Karpas-422 (cell line): ENCODE measurements around the gene PRSS8. TPM values are rescaled to one million over a fixed set of nuclear protein-coding genes. Genes with fewer than 3 reads are reported as not detected.

ENCODE experiments used
- DNase-seq: peaks from one replicate; pipeline ENCODE4 v3.0.0-alpha.2; 2015
- H2AFZ ChIP-seq: fragments of 200-600 bp; sonication (generic); 2 replicates; pipeline ENCODE4 v1.6.1; 2014; ENCODE audit warnings: antibody characterized with exemption, low read length, mixed read lengths
- H3K27ac ChIP-seq: fragments of 200-600 bp; sonication (generic); 2 replicates; pipeline ENCODE4 v1.5.1; 2014; ENCODE audit warnings: mild to moderate bottlenecking, low read length, moderate library complexity
- H3K27me3 ChIP-seq: fragments of 200-600 bp; sonication (generic); 2 replicates; pipeline ENCODE4 v1.6.1; 2014; ENCODE audit warnings: low read length, mixed read lengths
- H3K36me3 ChIP-seq: fragments of 200-600 bp; sonication (generic); 2 replicates; pipeline ENCODE4 v1.6.1; 2014; ENCODE audit warnings: low read length, mixed read lengths; ENCODE audit not compliant: insufficient read depth
- H3K4me1 ChIP-seq: fragments of 200-600 bp; sonication (generic); 2 replicates; pipeline ENCODE4 v1.6.1; 2014; ENCODE audit warnings: mild to moderate bottlenecking, low read length, mixed read lengths
- H3K4me2 ChIP-seq: fragments of 200-600 bp; sonication (generic); 2 replicates; pipeline ENCODE4 v1.6.1; 2014; ENCODE audit warnings: low read length, low read depth, mild to moderate bottlenecking; ENCODE audit not compliant: poor library complexity, severe bottlenecking
- H3K4me3 ChIP-seq: fragments of 200-600 bp; sonication (generic); 2 replicates; pipeline ENCODE4 v1.5.1; 2014; ENCODE audit warnings: mild to moderate bottlenecking, antibody characterized with exemption, low read length, mixed read lengths
- H3K79me2 ChIP-seq: fragments of 200-600 bp; sonication (generic); 2 replicates; pipeline ENCODE4 v1.6.1; 2014; ENCODE audit warnings: mild to moderate bottlenecking, low read length, mixed read lengths
- H3K9ac ChIP-seq: fragments of 200-600 bp; sonication (generic); 2 replicates; pipeline ENCODE4 v1.6.0; 2014; ENCODE audit warnings: low read length
- H3K9me2 ChIP-seq: fragments of 200-600 bp; sonication (generic), shearing (Covaris generic); replicated peaks from 2 replicates; pipeline ENCODE4 v1.6.0; 2014; ENCODE audit warnings: mild to moderate bottlenecking, low read length, moderate library complexity; ENCODE audit not compliant: insufficient read depth
- H3K9me3 ChIP-seq: fragments of 300-700, 200-600 bp; sonication (generic); 2 replicates; pipeline ENCODE4 v1.6.1; 2014; ENCODE audit warnings: low read length, mixed read lengths
- H4K20me1 ChIP-seq: fragments of 200-600 bp; sonication (generic); 2 replicates; pipeline ENCODE4 v1.6.1; 2014; ENCODE audit warnings: mild to moderate bottlenecking, antibody characterized with exemption, low read length, low read depth; ENCODE audit not compliant: insufficient read depth
- total RNA-seq: library from RNA; depleted of rRNA; stranded (reverse); fragments of >200 nt; shearing (Covaris generic); gene quantifications from 2 replicates; pipeline ENCODE4 v1.2.3, GENCODE V29; 2014; ENCODE audit warnings: low replicate concordance

PRSS8 gene
- total RNA-seq, 1 experiment from 2014 or later, result not detected

DNA sequence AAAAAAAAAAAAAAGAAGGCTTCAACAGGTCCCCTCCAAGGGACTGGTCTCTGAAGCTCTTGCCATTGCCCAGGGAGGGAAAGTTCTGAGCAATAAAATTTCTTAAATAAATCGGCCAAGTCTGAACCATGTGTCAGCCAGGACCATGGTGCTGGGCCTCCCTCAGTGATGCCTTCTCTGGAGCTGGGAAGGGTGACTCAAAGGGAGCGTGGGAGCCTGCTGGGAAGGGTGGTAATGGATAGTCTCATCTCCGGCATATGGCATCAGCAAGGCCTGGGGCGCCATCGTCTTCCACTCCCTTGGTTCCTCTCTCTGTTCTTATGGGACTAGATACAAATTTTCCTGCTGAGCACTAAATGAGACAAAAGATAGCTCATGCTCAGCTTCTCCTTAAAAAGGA lies 43.2 kb downstream of the PRSS8 start:
- Histone ChIP-seq H3K36me3 (0 out of 2 replicates have a peak, but pooled peaks cover 4% of the 10 kb centered on the region), H3K9me3 (no peaks in the 10 kb centered on the region), H3K4me2 (peak overlapping the region; percentile 89), H4K20me1 (0 out of 2 replicates have a peak, but pooled peaks cover 4% of the 10 kb centered on the region), H3K4me1 (peaks cover 18% of the 10 kb centered on the region), H3K9ac (no peak overlapping the region), H3K9me2 (no peaks in the 10 kb centered on the region), H3K4me3 (no peak overlapping the region), H3K27me3 (no peaks in the 10 kb centered on the region), H2AFZ (no peak overlapping the region), H3K79me2 (peaks cover 31% of the 10 kb centered on the region), H3K27ac (no peak overlapping the region)
- peak; percentile 32 for DNase-seq

DNA sequence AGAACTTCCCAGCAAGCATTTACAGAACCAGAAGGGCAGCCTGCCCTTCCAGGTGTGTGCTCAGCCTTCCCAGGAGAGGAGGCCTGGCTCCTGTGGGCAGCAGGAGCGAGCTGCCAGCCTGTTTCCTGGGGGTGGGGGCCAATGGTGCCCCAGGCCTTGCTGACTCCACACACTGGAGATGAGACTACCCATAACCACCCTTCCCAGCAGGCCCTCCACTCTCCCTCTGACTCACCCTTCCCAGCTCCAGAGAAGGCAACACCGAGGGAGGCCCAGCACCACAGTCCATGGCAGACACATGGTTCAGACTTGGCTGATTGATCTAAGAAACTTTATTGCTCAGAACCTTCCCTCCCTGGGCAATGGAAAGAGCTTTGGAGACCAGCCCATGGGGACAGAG lies 45.0 kb downstream of the PRSS8 start:
- H4K20me1 ChIP-seq, result peaks cover 4% of the 10 kb centered on the region; the same call in 1 of the 2 replicates
- peak; percentile 29 for DNase-seq
- H3K9me3 ChIP-seq, result no peaks in the 10 kb centered on the region
- no peak overlapping the region for H2AFZ ChIP-seq
- H3K9me2 ChIP-seq, result no peaks in the 10 kb centered on the region
- peaks cover 22% of the 10 kb centered on the region for H3K4me1 ChIP-seq
- 0 out of 2 replicates have a peak, but pooled peaks cover 4% of the 10 kb centered on the region for H3K36me3 ChIP-seq
- no peak overlapping the region for H3K27ac ChIP-seq
- peaks cover 31% of the 10 kb centered on the region for H3K79me2 ChIP-seq
- no peak overlapping the region for H3K4me3 ChIP-seq
- H3K9ac ChIP-seq, result no peak overlapping the region
- H3K27me3 ChIP-seq, result no peaks in the 10 kb centered on the region
- no peak overlapping the region for H3K4me2 ChIP-seq

DNA sequence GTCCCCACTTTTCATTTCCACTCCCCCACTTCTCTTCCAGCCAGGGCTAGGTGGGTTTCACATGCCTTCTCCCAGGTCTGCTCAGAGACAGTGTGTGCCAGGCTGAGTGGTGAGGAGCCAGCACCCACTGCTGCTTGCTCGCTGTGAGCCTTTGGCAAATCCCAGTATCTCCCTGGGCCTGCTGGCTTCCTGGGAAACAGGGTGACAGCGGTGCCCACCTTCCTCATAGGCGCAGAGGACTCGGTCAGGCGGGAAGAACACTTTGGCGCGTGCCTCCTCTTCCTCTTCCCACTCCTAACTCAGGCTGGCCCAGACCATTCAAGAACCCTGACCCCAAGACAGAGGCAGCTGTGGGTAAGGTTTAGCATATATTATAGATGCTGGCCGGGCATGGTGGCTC lies 46.3 kb downstream of the PRSS8 start:
- Histone ChIP-seq H3K36me3 (0 out of 2 replicates have a peak, but pooled peaks cover 4% of the 10 kb centered on the region), H2AFZ (no peak overlapping the region), H3K27ac (no peak overlapping the region), H3K79me2 (peaks cover 26% of the 10 kb centered on the region), H3K9ac (no peak overlapping the region), H3K4me1 (peaks cover 22% of the 10 kb centered on the region), H3K9me3 (no peaks in the 10 kb centered on the region), H3K27me3 (no peaks in the 10 kb centered on the region), H3K4me3 (no peak overlapping the region), H3K4me2 (no peak overlapping the region), H3K9me2 (no peaks in the 10 kb centered on the region), H4K20me1 (peaks cover 4% of the 10 kb centered on the region; the same call in 1 of the 2 replicates)
- no peak for DNase-seq

DNA sequence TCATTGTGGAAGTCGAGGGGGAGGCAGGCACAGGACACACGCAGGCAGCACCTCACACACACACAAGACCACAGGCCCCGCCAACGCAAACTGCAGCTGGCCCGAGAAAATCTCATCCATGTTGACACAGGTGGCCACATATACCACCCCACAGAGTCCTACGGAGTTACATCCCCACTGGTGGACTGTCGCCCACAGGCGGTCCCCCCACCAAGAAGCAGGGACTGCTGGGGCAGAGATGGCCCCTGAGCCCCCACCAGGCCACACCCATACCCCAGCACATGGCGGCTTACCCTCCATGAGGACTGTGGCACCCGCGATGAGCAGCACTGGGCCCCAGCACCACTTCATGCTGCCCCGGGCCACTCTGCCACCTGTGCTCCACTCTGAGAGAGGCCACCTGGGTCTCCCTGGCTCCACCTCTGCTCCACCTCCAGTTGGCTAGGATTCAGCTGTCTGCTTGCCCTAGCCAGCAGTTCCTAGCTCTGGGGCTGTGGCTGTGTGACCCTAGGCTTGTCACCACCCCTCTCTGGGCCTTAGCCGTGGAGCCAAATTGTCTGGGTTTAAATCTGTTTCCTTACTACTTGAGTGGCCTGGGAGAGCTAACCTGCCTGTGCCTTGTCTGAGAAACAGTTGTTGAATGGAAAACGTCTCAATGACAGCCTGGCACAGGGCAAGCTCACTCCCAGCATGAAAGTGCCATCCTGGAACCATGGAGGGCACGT lies 46.9 kb downstream of the PRSS8 start, which contains the start of gene PRSS53:
Gene PRSS53 (minus strand): TSS at position 485 of the 725 bp plus-strand sequence. CDS start 134 bp downstream, at position 351.
- H3K4me3 ChIP-seq, result no peak within 1 kb of the TSS
- no peaks in the 10 kb centered on the region for H3K9me2 ChIP-seq
- H3K27me3 ChIP-seq, result no peaks in the 10 kb centered on the region
- 0 out of 2 replicates have a peak, but pooled peaks cover 4% of the 10 kb centered on the region for H3K36me3 ChIP-seq
- H4K20me1 ChIP-seq, result peaks cover 4% of the 10 kb centered on the region; the same call in 1 of the 2 replicates
- no peaks in the 10 kb centered on the region for H3K9me3 ChIP-seq
- peaks cover 20% of the 10 kb centered on the region for H3K79me2 ChIP-seq
- H3K4me2 ChIP-seq, result no peak within 1 kb of the TSS
- no peak within 1 kb of the TSS for H3K27ac ChIP-seq
- no peak within 1 kb of the TSS for H3K9ac ChIP-seq
- H3K4me1 ChIP-seq, result peaks cover 22% of the 10 kb centered on the region
- no peak for DNase-seq
- H2AFZ ChIP-seq, result no peak within 1 kb of the TSS

DNA sequence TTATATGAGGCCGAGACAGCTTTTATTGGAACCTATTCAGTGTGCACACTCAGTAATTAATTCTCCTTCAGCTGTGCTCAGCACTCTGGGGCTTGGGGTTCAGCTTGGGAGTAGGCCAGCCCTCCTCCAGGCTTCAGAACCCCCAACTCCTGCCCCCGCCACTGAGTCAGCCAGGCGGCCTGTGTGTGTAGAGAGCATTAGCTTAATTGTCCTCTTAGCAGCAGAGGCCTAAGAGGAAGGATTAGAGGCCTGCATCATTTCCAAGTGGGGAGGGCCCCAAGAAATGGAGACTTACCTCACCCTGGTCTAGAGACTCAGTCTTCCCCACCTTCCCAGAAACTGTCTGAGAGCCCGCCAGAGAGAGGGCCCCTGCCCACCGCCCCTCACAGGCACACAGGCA lies 47.6 kb downstream of the PRSS8 start:
- Histone ChIP-seq H4K20me1 (peaks cover 4% of the 10 kb centered on the region; the same call in 1 of the 2 replicates), H3K9me3 (no peaks in the 10 kb centered on the region), H3K4me2 (no peak overlapping the region), H3K79me2 (peaks cover 14% of the 10 kb centered on the region), H3K27me3 (no peaks in the 10 kb centered on the region), H3K9me2 (no peaks in the 10 kb centered on the region), H3K36me3 (0 out of 2 replicates have a peak, but pooled peaks cover 4% of the 10 kb centered on the region), H3K4me3 (no peak overlapping the region), H3K27ac (no peak overlapping the region), H2AFZ (no peak overlapping the region), H3K4me1 (peaks cover 16% of the 10 kb centered on the region), H3K9ac (no peak overlapping the region)
- no peak for DNase-seq

DNA sequence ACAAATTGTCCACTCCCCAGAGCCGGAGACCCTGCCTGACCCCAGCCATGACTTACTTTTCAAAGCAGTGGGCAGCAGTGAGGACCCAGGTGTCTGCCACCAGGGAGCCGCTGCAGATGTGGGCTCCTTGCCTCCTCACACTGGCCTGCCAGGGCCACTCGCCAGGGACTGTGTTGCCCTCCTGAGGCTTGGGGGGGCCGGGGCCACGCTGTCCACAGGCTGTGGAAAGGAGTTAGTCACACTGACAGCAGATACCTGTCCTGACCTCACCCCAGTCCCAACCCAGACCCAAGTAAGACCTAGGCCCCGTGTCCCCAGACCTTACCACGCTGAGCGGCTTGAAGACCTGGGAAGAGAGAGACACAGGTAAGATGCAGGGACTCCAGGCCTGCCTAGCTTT lies 48.0 kb downstream of the PRSS8 start:
- H4K20me1 ChIP-seq, result peaks cover 2% of the 10 kb centered on the region; the same call in 1 of the 2 replicates
- H3K4me2 ChIP-seq, result no peak overlapping the region
- 0 out of 2 replicates have a peak, but pooled peaks cover 3% of the 10 kb centered on the region for H3K36me3 ChIP-seq
- H3K9ac ChIP-seq, result no peak overlapping the region
- no peaks in the 10 kb centered on the region for H3K9me2 ChIP-seq
- H3K27ac ChIP-seq, result no peak overlapping the region
- H3K27me3 ChIP-seq, result no peaks in the 10 kb centered on the region
- no peaks in the 10 kb centered on the region for H3K9me3 ChIP-seq
- peak; percentile 33 for DNase-seq
- H3K4me1 ChIP-seq, result peaks cover 12% of the 10 kb centered on the region
- peaks cover 9% of the 10 kb centered on the region for H3K79me2 ChIP-seq
- H3K4me3 ChIP-seq, result no peak overlapping the region
- no peak overlapping the region for H2AFZ ChIP-seq

DNA sequence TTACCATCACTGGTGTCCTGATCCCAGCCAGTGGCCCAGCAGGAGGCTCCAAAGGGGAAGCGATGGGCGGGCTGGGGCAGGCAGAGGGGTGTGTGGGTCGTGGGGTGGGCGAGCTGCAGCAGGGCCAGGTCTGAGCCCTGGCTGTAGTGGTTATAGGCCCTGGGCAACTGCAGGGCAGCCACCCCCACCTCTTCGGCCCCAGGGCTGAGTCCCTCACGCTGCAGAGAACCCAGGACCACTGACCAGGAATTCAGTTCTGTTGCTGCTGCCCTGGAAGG lies 49.0 kb downstream of the PRSS8 start:
- Histone ChIP-seq H3K27me3 (no peaks in the 10 kb centered on the region), H3K36me3 (no peaks in the 10 kb centered on the region), H3K4me1 (peaks cover 12% of the 10 kb centered on the region), H3K9ac (no peak overlapping the region), H3K27ac (no peak overlapping the region), H4K20me1 (no peaks in the 10 kb centered on the region; the same call in 1 of the 2 replicates), H3K4me2 (no peak overlapping the region), H2AFZ (no peak overlapping the region), H3K9me2 (no peaks in the 10 kb centered on the region), H3K79me2 (peaks cover 6% of the 10 kb centered on the region; the same call in 1 of the 2 replicates), H3K9me3 (no peaks in the 10 kb centered on the region), H3K4me3 (no peak overlapping the region)
- DNase-seq, result no peak

DNA sequence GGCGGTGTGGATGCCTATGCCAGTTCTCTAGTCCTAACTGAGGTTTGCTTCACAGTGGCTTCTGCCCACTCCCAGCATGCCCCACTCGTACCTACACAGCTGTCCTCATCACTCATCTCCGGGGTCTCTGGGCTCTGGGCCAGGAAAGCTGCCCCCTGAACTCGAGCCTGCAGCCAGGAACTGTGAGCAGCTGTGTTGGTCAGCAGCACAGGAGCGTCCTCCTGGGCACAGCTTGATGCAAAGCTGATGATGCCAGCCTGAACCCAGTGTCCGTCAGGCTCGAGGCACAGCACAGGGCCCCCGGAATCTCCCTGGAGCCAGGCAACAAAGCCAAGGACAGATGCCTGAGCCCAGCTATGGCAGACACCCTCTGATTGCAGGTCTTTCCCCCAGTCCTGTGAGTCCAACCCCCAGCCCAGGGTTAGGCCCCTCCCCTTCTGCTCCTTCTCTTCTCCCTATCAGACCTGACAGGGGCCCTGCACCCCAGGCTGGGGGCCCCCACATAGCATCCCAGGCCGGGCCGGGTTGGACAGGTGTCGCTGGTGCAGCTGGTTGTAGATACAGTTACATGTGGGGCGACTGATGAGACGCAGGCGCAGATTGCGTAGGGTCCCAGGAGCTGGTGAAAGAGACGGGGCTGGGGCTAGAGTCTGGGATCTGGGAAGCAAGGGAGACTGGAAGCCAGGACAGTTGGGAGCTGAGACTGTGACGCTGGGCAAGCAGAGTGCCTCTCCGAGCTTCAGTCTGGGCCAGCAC lies 49.5 kb downstream of the PRSS8 start:
- H3K4me2 ChIP-seq, result no peak overlapping the region
- peak; percentile 39 for DNase-seq
- no peak overlapping the region for H2AFZ ChIP-seq
- H3K4me3 ChIP-seq, result no peak overlapping the region
- no peaks in the 10 kb centered on the region for H3K9me2 ChIP-seq
- H3K79me2 ChIP-seq, result 0 out of 2 replicates have a peak, but pooled peaks cover 3% of the 10 kb centered on the region
- H3K9ac ChIP-seq, result no peak overlapping the region
- H3K4me1 ChIP-seq, result peaks cover 12% of the 10 kb centered on the region
- no peaks in the 10 kb centered on the region for H3K9me3 ChIP-seq
- H4K20me1 ChIP-seq, result no peaks in the 10 kb centered on the region; the same call in 1 of the 2 replicates
- H3K36me3 ChIP-seq, result no peaks in the 10 kb centered on the region
- H3K27ac ChIP-seq, result no peak overlapping the region
- no peaks in the 10 kb centered on the region for H3K27me3 ChIP-seq
